A673 (cell line): ENCODE data around the gene TECPR1. TPM values are rescaled to one million over a fixed set of nuclear protein-coding genes. Genes with fewer than 3 reads are reported as not detected.

Experiments used
- BruUV-seq: library from RNA; stranded (reverse); fragments of 400-500 nt; replicated peaks from 2 replicates; lab custom pipeline; 2021; lab: Mats Ljungman, UMichigan
- CTCF ChIA-PET: fragments of 300-600 bp; sonication (Branson Sonifier 250); formaldehyde crosslinking; loops from one replicate; lab custom pipeline; 2022; ENCODE audit warnings: antibody characterized with exemption; lab: Charles Lee
- POLR2A ChIA-PET: fragments of 300-600 bp; sonication (Branson Sonifier 250); formaldehyde crosslinking; loops from one replicate; lab custom pipeline; 2022; ENCODE audit warnings: antibody characterized with exemption; ENCODE audit not compliant: low non-redundant PET; lab: Charles Lee
- DNase-seq: peaks from one replicate; pipeline ENCODE4 v3.0.0-alpha.2; 2015; ENCODE audit warnings: low spot score
- H3K27ac ChIP-seq: fragments of 200-600 bp; sonication (generic); 2 replicates; pipeline ENCODE4 v1.5.1; 2016; ENCODE audit warnings: mixed run types, low read depth, mild to moderate bottlenecking, mixed read lengths, antibody characterized with exemption, low read length; ENCODE audit not compliant: poor library complexity, severe bottlenecking
- H3K27me3 ChIP-seq: fragments of 200-600 bp; sonication (generic); replicated peaks from 2 replicates; pipeline ENCODE4 v1.6.1; 2017; ENCODE audit warnings: mixed run types, low read depth, mild to moderate bottlenecking, mixed read lengths, antibody characterized with exemption, low read length; ENCODE audit not compliant: insufficient read depth, poor library complexity
- H3K36me3 ChIP-seq: fragments of 200-600 bp; sonication (generic); 2 replicates; pipeline ENCODE4 v1.6.1; 2016; ENCODE audit warnings: mixed run types, mild to moderate bottlenecking, mixed read lengths, antibody characterized with exemption, low read length; ENCODE audit not compliant: insufficient read depth, poor library complexity, severe bottlenecking
- H3K4me1 ChIP-seq: fragments of 200-600 bp; sonication (generic); 2 replicates; pipeline ENCODE4 v1.6.1; 2017; ENCODE audit warnings: mixed run types, mild to moderate bottlenecking, mixed read lengths, antibody characterized with exemption, low read length; ENCODE audit not compliant: insufficient read depth, poor library complexity, severe bottlenecking
- H3K4me3 ChIP-seq: fragments of 200-600 bp; sonication (generic); 2 replicates; pipeline ENCODE4 v1.5.1; 2016; ENCODE audit warnings: low read depth, mixed run types, mild to moderate bottlenecking, mixed read lengths, low read length; ENCODE audit not compliant: poor library complexity, severe bottlenecking
- H3K9me3 ChIP-seq: fragments of 200-600 bp; sonication (generic); 2 replicates; pipeline ENCODE4 v1.6.1; 2016; ENCODE audit warnings: mixed run types, low read depth, mild to moderate bottlenecking, mixed read lengths, antibody characterized with exemption, low read length; ENCODE audit not compliant: poor library complexity, severe bottlenecking
- EZH2 ChIP-seq: fragments of 200-600 bp; sonication (generic); IDR thresholded peaks from 2 replicates; pipeline ENCODE4 v1.6.1; 2017; ENCODE audit warnings: borderline replicate concordance, low read depth, mild to moderate bottlenecking, mixed read lengths, antibody characterized with exemption, low read length; ENCODE audit not compliant: poor library complexity, severe bottlenecking
- intact Hi-C: fragments of 100-400 bp; cut with micrococcal nuclease; formaldehyde crosslinking; loops from one replicate; pipeline ENCODE4 v1.10.0; 2022; ENCODE audit not compliant: unreplicated experiment
- total RNA-seq: library from RNA; stranded (reverse); gene quantifications from 2 replicates; pipeline ENCODE4 v1.2.3, GENCODE V29; 2021
- TF ChIP-seq, protein P1 (sequence below): fragments of 300-800, 200-600 bp; sonication (generic); conservative IDR thresholded peaks from 2 replicates; pipeline ENCODE4 v1.5.1; 2017; ENCODE audit warnings: low read depth, mild to moderate bottlenecking, antibody characterized with exemption, low read length, moderate library complexity, mixed read lengths

TECPR1 gene
- total RNA-seq, 1 experiment from 2014 or later: 25.9 TPM

GRCh38 chr7:98194186-98194585, 57.8 kb downstream of the TECPR1 start:
- H3K27me3 ChIP-seq: no peaks in the 10 kb centered on the region
- no TSS peak for BruUV-seq
- H3K4me1 ChIP-seq: no peaks in the 10 kb centered on the region
- H3K36me3 ChIP-seq: peaks cover 16% of the 10 kb centered on the region
- H3K4me3 ChIP-seq: no peak overlapping the region
- H3K9me3 ChIP-seq: no peaks in the 10 kb centered on the region
- intact Hi-C loops: no loop called here
- no peak for DNase-seq
- POLR2A ChIA-PET: no interaction called here
- no peak overlapping the region for H3K27ac ChIP-seq
- no peak for TF ChIP-seq EZH2
- TF ChIP-seq, protein P1, sequence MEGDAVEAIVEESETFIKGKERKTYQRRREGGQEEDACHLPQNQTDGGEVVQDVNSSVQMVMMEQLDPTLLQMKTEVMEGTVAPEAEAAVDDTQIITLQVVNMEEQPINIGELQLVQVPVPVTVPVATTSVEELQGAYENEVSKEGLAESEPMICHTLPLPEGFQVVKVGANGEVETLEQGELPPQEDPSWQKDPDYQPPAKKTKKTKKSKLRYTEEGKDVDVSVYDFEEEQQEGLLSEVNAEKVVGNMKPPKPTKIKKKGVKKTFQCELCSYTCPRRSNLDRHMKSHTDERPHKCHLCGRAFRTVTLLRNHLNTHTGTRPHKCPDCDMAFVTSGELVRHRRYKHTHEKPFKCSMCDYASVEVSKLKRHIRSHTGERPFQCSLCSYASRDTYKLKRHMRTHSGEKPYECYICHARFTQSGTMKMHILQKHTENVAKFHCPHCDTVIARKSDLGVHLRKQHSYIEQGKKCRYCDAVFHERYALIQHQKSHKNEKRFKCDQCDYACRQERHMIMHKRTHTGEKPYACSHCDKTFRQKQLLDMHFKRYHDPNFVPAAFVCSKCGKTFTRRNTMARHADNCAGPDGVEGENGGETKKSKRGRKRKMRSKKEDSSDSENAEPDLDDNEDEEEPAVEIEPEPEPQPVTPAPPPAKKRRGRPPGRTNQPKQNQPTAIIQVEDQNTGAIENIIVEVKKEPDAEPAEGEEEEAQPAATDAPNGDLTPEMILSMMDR: no peak
- CTCF ChIA-PET: no interaction called here

DNA sequence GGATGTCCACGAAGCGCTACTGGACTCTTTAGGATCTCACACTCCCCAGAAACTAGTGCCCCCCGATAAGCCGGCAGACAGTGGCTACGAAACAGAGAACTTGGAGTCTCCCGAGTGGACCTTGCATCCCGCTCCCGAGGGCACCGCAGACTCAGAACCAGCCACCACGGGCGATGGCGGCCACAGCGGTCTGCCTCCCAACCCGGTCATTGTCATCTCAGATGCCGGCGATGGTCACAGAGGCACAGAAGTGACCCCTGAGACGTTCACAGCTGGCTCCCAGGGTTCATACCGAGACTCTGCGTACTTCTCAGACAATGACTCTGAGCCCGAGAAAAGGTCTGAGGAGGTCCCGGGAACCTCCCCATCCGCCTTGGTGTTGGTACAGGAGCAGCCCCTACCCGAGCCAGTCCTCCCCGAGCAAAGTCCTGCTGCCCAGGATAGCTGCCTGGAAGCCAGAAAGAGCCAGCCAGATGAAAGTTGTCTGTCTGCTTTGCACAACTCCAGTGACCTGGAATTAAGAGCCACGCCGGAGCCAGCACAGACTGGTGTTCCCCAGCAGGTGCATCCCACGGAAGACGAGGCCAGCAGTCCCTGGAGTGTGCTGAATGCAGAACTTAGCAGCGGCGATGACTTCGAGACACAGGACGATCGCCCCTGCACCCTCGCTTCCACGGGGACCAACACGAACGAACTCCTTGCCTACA, 58.4 kb downstream of the TECPR1 start:
- CTCF ChIA-PET: no interaction called here
- BruUV-seq: no TSS peak
- H3K36me3 ChIP-seq: peaks cover 16% of the 10 kb centered on the region
- no peak for DNase-seq
- no peaks in the 10 kb centered on the region for H3K4me1 ChIP-seq
- H3K4me3 ChIP-seq: no peak overlapping the region
- intact Hi-C loops: no loop called here
- no peak overlapping the region for H3K27ac ChIP-seq
- TF ChIP-seq, protein P1: no peak
- TF ChIP-seq EZH2: no peak
- H3K27me3 ChIP-seq: no peaks in the 10 kb centered on the region
- POLR2A ChIA-PET: no interaction called here
- H3K9me3 ChIP-seq: no peaks in the 10 kb centered on the region

- BruUV-seq: TSS peak; percentile 25
- ChIA-PET POLR2A (no interaction called here), CTCF (no interaction called here)
- Histone ChIP-seq H3K36me3 (peaks cover 16% of the 10 kb centered on the region), H3K9me3 (no peaks in the 10 kb centered on the region), H3K4me3 (no peak overlapping the region), H3K27ac (no peak overlapping the region), H3K27me3 (no peaks in the 10 kb centered on the region), H3K4me1 (no peaks in the 10 kb centered on the region)
- DNase-seq: no peak
- TF ChIP-seq, protein P1: no peak
- no peak for TF ChIP-seq EZH2
- intact Hi-C loops: no loop called here
These were observed 59.1 kb downstream of the TECPR1 start for GRCh38 chr7:98192781-98193457.
